ENCODE measurements around the gene NEK5. TPM values are rescaled to one million over a fixed set of nuclear protein-coding genes. Genes with fewer than 3 reads are reported as not detected.

NEK5 gene
- polyA plus RNA-seq, 1 donor (not counting 4 experiments of a cell fraction or from before 2014, with no cell fraction given): 0.21 TPM

DNA sequence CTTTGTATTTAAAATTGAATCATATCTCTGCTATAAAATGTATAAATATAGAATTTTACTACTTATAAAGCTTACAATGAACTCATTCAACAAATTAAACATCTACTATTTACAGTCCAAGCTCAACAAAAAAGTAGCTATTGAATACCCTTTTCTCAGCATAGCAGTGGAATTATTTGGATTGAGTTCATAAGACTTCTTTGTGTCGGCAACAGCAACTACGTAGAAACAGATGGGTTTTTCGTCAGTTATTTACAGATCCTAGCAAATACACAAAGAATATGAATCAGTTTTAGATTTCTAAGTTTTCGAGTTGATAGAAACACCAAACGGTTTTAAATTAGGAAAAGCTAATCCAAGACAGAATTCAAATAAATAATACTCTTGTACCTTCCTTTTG lies 41.0 kb upstream of the NEK5 start:
- dilution Hi-C loops (cut with MboI; ENCODE audit: extremely low pct_ligation_motif_present, low sequenced_read_pairs): no loop called here

GRCh38 chr13:52165411-52165810 lies 36.5 kb upstream of the NEK5 start:
- Histone ChIP-seq H3K36me3 (ENCODE audit: control insufficient read depth in 2 of 2, extremely low read depth in 1 of 2, insufficient read depth in 2 of 2, low read length in 2 of 2) (peaks cover 0 to 6% of the 10 kb centered on the region in 2 experiments), H3K27ac (ENCODE audit: control insufficient read depth, insufficient read depth, low read length) (no peak overlapping the region), H3K79me2 (ENCODE audit: control insufficient read depth, insufficient read depth, low read length) (no peaks in the 10 kb centered on the region), H3K9me1 (ENCODE audit: control insufficient read depth, extremely low read depth, insufficient read depth, low read length) (no peaks in the 10 kb centered on the region), H3K27me3 (ENCODE audit: control insufficient read depth, extremely low read depth, insufficient read depth, low read length) (no peaks in the 10 kb centered on the region), H3K9ac (ENCODE audit: control insufficient read depth, extremely low read depth, insufficient read depth, low read length) (no peak overlapping the region), H3K4me3 (ENCODE audit: control insufficient read depth in 2 of 3, extremely low read depth in 1 of 3, insufficient read depth in 2 of 3, low read depth in 1 of 3, low read length in 3 of 3) (no peak overlapping the region), H4K20me1 (ENCODE audit: control insufficient read depth, extremely low read depth, insufficient read depth, low read length) (no peaks in the 10 kb centered on the region), H3K4me1 (ENCODE audit: control insufficient read depth, extremely low read depth, insufficient read depth, low read length) (no peaks in the 10 kb centered on the region), H3K9me3 (ENCODE audit: control insufficient read depth, low read depth, low read length) (no peaks in the 10 kb centered on the region), H3K4me2 (ENCODE audit: control insufficient read depth, extremely low read depth, insufficient read depth, low read depth, low read length) (no peak overlapping the region), H2AFZ (ENCODE audit: control insufficient read depth, low read length) (no peak overlapping the region)
- no peak for DNase-seq (ENCODE audit: low read depth, low spot score)
- TF ChIP-seq, protein P1, sequence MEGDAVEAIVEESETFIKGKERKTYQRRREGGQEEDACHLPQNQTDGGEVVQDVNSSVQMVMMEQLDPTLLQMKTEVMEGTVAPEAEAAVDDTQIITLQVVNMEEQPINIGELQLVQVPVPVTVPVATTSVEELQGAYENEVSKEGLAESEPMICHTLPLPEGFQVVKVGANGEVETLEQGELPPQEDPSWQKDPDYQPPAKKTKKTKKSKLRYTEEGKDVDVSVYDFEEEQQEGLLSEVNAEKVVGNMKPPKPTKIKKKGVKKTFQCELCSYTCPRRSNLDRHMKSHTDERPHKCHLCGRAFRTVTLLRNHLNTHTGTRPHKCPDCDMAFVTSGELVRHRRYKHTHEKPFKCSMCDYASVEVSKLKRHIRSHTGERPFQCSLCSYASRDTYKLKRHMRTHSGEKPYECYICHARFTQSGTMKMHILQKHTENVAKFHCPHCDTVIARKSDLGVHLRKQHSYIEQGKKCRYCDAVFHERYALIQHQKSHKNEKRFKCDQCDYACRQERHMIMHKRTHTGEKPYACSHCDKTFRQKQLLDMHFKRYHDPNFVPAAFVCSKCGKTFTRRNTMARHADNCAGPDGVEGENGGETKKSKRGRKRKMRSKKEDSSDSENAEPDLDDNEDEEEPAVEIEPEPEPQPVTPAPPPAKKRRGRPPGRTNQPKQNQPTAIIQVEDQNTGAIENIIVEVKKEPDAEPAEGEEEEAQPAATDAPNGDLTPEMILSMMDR (optimal IDR thresholded peaks at IDR 0.05 in 1 of 3, IDR thresholded peaks at IDR 0.05 in 1 of 3, conservative IDR thresholded peaks at IDR 0.05 in 1 of 3; ENCODE audit: extremely low read depth in 1 of 3, insufficient read depth in 2 of 3, low read length in 3 of 3): no peak
- no peak for TF ChIP-seq EZH2 (IDR thresholded peaks at IDR 0.05; ENCODE audit: low read length)
- FAIRE-seq: no peak
- dilution Hi-C loops (cut with MboI; ENCODE audit: extremely low pct_ligation_motif_present, low sequenced_read_pairs): no loop called here

More for the DNA sequence above, 41.0 kb upstream of the NEK5 start:
- no peak overlapping the region for H3K4me2 ChIP-seq (ENCODE audit: control insufficient read depth, extremely low read depth, insufficient read depth, low read depth, low read length)
- no peaks in the 10 kb centered on the region for H3K4me1 ChIP-seq (ENCODE audit: control insufficient read depth, extremely low read depth, insufficient read depth, low read length)
- H2AFZ ChIP-seq (ENCODE audit: control insufficient read depth, low read length): no peak overlapping the region
- no peaks in the 10 kb centered on the region for H3K9me1 ChIP-seq (ENCODE audit: control insufficient read depth, extremely low read depth, insufficient read depth, low read length)
- TF ChIP-seq, protein P1 (optimal IDR thresholded peaks at IDR 0.05 in 1 of 3, IDR thresholded peaks at IDR 0.05 in 1 of 3, conservative IDR thresholded peaks at IDR 0.05 in 1 of 3; ENCODE audit: extremely low read depth in 1 of 3, insufficient read depth in 2 of 3, low read length in 3 of 3): no peak
- no peak for TF ChIP-seq EZH2 (IDR thresholded peaks at IDR 0.05; ENCODE audit: low read length)
- FAIRE-seq (no peak), DNase-seq (ENCODE audit: low read depth, low spot score) (no peak)
- H3K27ac ChIP-seq (ENCODE audit: control insufficient read depth, insufficient read depth, low read length): no peak overlapping the region
- H3K4me3 ChIP-seq (ENCODE audit: control insufficient read depth in 2 of 3, extremely low read depth in 1 of 3, insufficient read depth in 2 of 3, low read depth in 1 of 3, low read length in 3 of 3): no peak overlapping the region
- H3K27me3 ChIP-seq (ENCODE audit: control insufficient read depth, extremely low read depth, insufficient read depth, low read length): no peaks in the 10 kb centered on the region
- no peaks in the 10 kb centered on the region for H4K20me1 ChIP-seq (ENCODE audit: control insufficient read depth, extremely low read depth, insufficient read depth, low read length)
- no peaks in the 10 kb centered on the region for H3K79me2 ChIP-seq (ENCODE audit: control insufficient read depth, insufficient read depth, low read length)
- H3K9me3 ChIP-seq (ENCODE audit: control insufficient read depth, low read depth, low read length): no peaks in the 10 kb centered on the region
- no peak overlapping the region for H3K9ac ChIP-seq (ENCODE audit: control insufficient read depth, extremely low read depth, insufficient read depth, low read length)
- peaks cover 3 to 6% of the 10 kb centered on the region in 2 experiments for H3K36me3 ChIP-seq (ENCODE audit: control insufficient read depth in 2 of 2, extremely low read depth in 1 of 2, insufficient read depth in 2 of 2, low read length in 2 of 2)
